NB4 (cell line): ENCODE results near the gene SULF2.

Experiments
- DNase-seq: peaks from one replicate; pipeline ENCODE4 v3.0.0; 2010; ENCODE audit warnings: low read depth
- H3K4me3 ChIP-seq: one replicate; pipeline ENCODE4 v1.5.1; 2011; ENCODE audit warnings: mild to moderate bottlenecking, low read depth, low read length, moderate library complexity
- MYC ChIP-seq: IDR thresholded peaks from 2 replicates; pipeline ENCODE4 v1.6.1; 2011; ENCODE audit warnings: low read depth, low read length
- POLR2A ChIP-seq: IDR thresholded peaks from 2 replicates; pipeline ENCODE4 v1.6.1; 2011; ENCODE audit warnings: mild to moderate bottlenecking; ENCODE audit not compliant: insufficient read length; ENCODE audit errors: extremely low read depth
- TF ChIP-seq, protein P1 (sequence below): IDR thresholded peaks from one replicate; pipeline ENCODE4 v1.5.1; 2012; ENCODE audit warnings: low read depth, low read length
- TF ChIP-seq, protein P2 (sequence below): IDR thresholded peaks from 2 replicates; pipeline ENCODE4 v1.6.1; 2011; ENCODE audit warnings: low read depth, low read length

SULF2 gene

DNA sequence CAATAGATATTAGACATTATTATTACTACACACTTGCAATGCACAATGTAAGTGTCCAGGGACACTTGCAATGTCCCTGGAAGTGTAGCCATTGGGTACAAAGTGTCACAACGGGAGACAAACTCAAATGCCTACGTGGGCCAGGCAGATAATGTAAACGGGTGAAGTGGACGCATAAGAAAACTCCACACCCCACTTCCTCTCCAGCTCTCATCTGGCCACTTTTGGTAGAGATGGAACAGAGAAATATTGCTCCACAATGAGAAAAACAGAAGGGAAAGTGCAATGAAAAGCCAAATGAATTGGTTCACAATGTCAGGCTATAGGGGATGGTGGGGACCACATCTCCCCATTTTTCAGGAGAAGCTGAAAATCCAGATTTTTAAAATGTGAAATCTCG is 9.4 kb downstream of the SULF2 start:
- TF ChIP-seq POLR2A (no peak), MYC (no peak)
- TF ChIP-seq, protein P1, sequence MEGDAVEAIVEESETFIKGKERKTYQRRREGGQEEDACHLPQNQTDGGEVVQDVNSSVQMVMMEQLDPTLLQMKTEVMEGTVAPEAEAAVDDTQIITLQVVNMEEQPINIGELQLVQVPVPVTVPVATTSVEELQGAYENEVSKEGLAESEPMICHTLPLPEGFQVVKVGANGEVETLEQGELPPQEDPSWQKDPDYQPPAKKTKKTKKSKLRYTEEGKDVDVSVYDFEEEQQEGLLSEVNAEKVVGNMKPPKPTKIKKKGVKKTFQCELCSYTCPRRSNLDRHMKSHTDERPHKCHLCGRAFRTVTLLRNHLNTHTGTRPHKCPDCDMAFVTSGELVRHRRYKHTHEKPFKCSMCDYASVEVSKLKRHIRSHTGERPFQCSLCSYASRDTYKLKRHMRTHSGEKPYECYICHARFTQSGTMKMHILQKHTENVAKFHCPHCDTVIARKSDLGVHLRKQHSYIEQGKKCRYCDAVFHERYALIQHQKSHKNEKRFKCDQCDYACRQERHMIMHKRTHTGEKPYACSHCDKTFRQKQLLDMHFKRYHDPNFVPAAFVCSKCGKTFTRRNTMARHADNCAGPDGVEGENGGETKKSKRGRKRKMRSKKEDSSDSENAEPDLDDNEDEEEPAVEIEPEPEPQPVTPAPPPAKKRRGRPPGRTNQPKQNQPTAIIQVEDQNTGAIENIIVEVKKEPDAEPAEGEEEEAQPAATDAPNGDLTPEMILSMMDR, result no peak
- TF ChIP-seq, protein P2, sequence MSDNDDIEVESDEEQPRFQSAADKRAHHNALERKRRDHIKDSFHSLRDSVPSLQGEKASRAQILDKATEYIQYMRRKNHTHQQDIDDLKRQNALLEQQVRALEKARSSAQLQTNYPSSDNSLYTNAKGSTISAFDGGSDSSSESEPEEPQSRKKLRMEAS, result no peak
- no peak overlapping the region for H3K4me3 ChIP-seq
- DNase-seq, result no peak

DNA sequence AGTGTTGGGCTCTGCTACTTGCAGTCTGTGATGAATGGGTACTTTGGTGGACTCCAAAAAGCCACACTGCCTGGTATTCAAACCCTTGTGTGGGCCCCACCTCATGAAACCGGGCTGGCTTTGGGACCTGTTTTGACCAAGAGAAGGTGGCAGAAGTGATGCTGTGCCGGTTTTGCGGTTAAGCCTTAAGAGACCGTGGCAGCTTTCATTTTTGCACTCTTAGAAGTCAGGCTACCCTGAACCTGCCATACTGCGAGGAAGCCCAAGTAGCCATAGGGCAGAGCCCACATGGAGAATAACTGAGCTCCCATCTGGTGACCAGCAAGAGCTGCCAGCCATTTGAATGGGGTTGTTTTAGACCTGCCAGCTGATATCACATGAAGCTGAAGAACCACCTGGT is 10.2 kb downstream of the SULF2 start:
- TF ChIP-seq, protein P1, result no peak
- no peak for TF ChIP-seq POLR2A
- TF ChIP-seq, protein P2, result no peak
- no peak for DNase-seq
- no peak overlapping the region for H3K4me3 ChIP-seq

GRCh38 chr20:47774131-47774777 is 11.0 kb downstream of the SULF2 start:
- no peak for DNase-seq
- no peak overlapping the region for H3K4me3 ChIP-seq
- TF ChIP-seq, protein P1, result no peak
- TF ChIP-seq, protein P2, result no peak
- no peak for TF ChIP-seq MYC
- no peak for TF ChIP-seq POLR2A

DNA sequence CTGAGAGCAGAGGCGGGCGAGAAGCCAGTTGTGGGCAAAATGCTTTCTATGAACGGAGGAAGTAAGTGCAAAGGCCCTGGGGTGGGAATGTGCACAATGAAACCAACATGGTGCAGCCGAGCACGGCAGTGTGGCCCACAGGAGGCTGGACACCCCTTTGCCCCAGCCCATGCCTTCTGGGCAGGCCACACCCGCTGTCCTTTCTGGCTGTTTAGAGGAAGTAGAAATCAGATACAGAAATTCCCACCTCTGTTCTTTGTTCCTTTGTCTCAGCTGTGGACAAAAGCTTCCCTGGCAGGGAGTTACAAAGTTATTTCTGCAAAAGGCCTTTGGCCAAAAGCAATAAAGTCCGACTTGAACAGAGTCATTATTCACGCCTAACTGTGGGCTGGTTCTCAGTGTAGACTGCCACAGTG is 11.9 kb downstream of the SULF2 start:
- TF ChIP-seq, protein P2, result no peak
- TF ChIP-seq MYC, result no peak
- TF ChIP-seq, protein P1, result no peak
- TF ChIP-seq POLR2A, result no peak
- no peak overlapping the region for H3K4me3 ChIP-seq
- DNase-seq, result no peak

DNA sequence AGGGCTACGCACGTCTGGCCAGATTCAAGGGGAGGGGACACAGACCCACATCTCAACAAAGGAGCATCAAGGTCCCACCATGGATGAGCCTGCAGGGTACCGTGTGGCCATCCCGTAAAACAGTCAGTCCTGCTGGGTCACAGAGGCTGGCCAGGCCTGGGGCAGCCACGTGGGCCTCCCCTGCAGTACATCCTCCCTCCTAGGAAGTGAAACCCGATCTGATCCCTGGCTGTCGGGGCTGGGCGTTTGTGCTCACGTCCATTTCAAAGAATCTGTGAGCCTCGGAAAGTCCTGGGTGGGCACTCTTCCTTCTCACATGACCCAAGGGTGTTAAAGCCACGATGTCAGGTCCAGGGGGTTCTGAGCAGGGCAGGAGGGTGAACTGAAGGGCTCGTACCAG is 14.3 kb downstream of the SULF2 start:
- no peak for DNase-seq
- TF ChIP-seq, protein P2, result peak; percentile 28; the same call in 1 of the 2 replicates
- no peak for TF ChIP-seq MYC
- TF ChIP-seq, protein P1, result no peak
- H3K4me3 ChIP-seq, result no peak overlapping the region
